ENCODE results near the gene ZCCHC7. TPM values are rescaled to one million over a fixed set of nuclear protein-coding genes. Genes with fewer than 3 reads are reported as not detected.
"Not testable (repeated sequence)": the region's sequence is repeated elsewhere in the genome, so short reads cannot be mapped to it uniquely, and the experiment has no call there.

ZCCHC7 gene
- polyA plus RNA-seq, 3 donors = 20.3 to 28.3 (median 21.8) TPM

- no peak for DNase-seq (ENCODE audit: extremely low read depth in 1 of 11, low read depth in 9 of 11, low spot score in 4 of 11)
Observed at GRCh38 chr9:37374892-37375291, 254.5 kb downstream of the ZCCHC7 start.

GRCh38 chr9:37377688-37378612 lies 257.6 kb downstream of the ZCCHC7 start:
- no peak for DNase-seq (ENCODE audit: extremely low read depth in 1 of 11, low read depth in 9 of 11, low spot score in 4 of 11)

DNA sequence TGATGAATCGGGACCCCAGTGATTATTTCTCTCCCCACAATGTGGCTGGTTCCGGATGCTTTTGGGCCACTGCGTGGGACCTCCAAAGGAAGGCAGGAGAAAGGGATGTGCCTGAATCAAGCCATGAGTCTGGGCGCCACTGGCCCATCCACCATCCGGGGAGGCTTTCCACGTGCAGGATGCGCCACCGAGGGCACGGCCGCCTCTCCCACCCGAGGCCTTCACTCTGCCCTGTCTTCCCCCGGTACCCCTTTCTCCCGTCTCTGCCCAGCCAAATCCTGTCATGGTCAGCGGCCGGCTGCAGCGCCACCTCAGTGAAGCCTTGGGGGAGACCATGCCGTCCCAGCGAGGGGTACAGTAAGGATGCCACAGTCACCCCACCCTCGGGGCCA lies 258.2 kb downstream of the ZCCHC7 start:
- DNase-seq (ENCODE audit: extremely low read depth in 1 of 11, low read depth in 9 of 11, low spot score in 4 of 11) = no peak

GRCh38 chr9:37379835-37380234 lies 259.5 kb downstream of the ZCCHC7 start:
- DNase-seq (ENCODE audit: extremely low read depth in 1 of 11, low read depth in 9 of 11, low spot score in 4 of 11) = no peak

- no peak for DNase-seq (ENCODE audit: extremely low read depth in 1 of 11, low read depth in 9 of 11, low spot score in 4 of 11)
Observed at GRCh38 chr9:37380570-37380969, 260.2 kb downstream of the ZCCHC7 start.

GRCh38 chr9:37381094-37381741 lies 260.8 kb downstream of the ZCCHC7 start:
- no peak for DNase-seq (ENCODE audit: extremely low read depth in 1 of 11, low read depth in 9 of 11, low spot score in 4 of 11)

- no peak for DNase-seq (ENCODE audit: extremely low read depth in 1 of 11, low read depth in 9 of 11, low spot score in 4 of 11)
Observed at GRCh38 chr9:37382161-37382981, 262.0 kb downstream of the ZCCHC7 start.

- DNase-seq (ENCODE audit: extremely low read depth in 1 of 11, low read depth in 9 of 11, low spot score in 4 of 11) = no peak
Observed at GRCh38 chr9:37382982-37383357, 262.6 kb downstream of the ZCCHC7 start.

DNA sequence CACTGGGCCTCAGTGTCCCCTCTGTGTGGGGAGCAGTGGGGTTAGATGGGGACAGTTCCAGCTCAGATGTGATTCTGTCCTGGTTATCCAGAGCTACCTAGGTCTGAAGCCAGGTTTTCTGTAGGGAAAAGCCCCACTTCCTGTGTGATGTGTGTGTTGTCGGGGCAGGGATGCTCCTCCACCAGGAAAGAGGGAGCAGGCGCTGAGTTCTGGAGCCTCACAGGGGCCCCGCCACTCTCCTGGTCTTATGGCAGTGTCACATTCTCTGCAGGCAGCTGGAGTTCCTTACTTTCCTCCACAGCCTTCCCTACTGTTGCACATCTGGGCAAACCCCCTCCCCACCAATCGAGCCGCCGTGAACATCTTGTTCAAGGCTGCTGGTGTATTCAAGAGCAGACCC lies 263.0 kb downstream of the ZCCHC7 start:
- no peak for DNase-seq (ENCODE audit: extremely low read depth in 1 of 11, low read depth in 9 of 11, low spot score in 4 of 11)

- DNase-seq (ENCODE audit: extremely low read depth in 1 of 11, low read depth in 9 of 11, low spot score in 4 of 11) = no peak
Observed at GRCh38 chr9:37383876-37384746, 263.7 kb downstream of the ZCCHC7 start.

DNA sequence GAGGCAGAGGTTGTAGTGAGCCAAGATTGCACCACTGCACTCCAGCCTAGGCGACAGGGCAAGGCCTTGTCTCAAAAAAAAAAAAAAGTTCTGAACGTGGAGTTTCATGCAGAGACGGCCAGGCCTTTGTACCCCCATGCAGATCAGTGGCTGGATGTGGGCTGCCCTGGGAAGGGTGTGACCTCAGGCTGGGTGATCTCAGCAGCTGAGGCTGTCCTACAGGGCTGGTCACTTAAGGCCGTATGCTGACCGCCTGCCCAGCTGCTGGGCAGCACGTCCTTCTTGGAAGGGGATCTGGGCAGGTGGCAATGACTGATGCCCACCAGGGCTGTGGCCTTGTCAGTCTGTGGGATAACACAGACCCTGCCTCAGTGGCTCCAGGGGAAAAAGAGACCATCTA lies 264.9 kb downstream of the ZCCHC7 start:
- no peak for DNase-seq (ENCODE audit: extremely low read depth in 1 of 11, low read depth in 9 of 11, low spot score in 4 of 11)

DNA sequence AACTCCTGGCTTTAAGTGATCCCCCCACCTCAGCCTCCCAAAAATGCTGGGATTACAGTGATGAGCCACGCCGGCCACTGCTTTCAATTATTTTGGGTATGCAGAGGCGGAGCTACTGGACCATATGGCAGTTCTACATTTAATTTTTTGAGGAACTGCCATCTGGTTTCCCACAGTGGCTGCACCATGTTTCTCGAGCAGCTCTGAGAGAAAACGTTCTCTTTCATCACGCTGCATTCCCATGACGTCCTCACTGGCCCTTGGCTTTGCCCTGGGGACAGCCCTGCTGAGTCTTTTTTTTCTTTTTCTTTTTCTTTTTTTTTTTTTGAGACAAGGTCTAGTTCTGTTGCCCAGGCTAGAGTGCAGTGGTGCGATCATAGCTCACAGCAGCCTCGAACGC lies 266.6 kb downstream of the ZCCHC7 start:
- DNase-seq (ENCODE audit: extremely low read depth in 1 of 11, low read depth in 9 of 11, low spot score in 4 of 11) = no peak

DNA sequence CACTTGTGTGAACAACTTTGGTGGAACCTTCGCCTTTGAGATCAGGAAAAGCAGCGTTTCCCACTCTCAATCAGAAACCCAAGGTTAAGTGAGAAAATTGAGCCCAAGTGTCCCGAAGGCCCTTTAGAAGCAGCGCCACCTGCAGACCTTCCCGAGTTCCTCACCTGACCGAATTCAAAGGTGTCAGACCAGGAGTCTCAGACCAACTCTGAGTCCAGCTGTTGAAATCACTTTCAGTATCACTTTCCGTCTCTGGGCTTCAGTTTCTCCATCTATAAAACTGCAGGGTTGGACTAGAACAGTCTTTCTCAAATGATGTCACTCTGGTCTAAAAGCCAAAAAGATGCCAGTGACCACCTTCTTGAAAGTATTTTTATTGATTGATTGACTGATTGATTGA lies 270.4 kb downstream of the ZCCHC7 start:
- DNase-seq (ENCODE audit: extremely low read depth in 1 of 11, low read depth in 9 of 11, low spot score in 4 of 11) = no peak

DNA sequence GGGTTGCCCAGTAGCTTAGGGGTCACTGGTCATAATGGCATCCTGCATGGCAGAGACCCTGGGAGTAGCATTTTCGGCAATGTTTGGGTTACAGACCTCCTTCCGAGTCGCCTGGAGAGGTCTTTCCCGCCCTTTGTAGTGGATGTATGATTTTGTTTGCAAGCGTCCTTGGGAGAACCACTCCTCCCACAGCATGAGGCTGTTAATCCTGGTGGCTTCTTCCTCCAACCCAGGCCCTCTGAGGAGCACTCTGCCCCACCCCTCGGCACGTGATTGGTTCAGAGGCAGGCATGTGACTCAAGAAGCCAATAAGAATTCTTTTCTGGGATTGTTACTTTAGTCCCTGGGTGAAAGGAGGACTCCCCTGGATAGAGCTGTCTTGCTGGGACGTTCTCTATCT lies 271.9 kb downstream of the ZCCHC7 start:
- no peak for DNase-seq (ENCODE audit: extremely low read depth in 1 of 11, low read depth in 9 of 11, low spot score in 4 of 11)

DNA sequence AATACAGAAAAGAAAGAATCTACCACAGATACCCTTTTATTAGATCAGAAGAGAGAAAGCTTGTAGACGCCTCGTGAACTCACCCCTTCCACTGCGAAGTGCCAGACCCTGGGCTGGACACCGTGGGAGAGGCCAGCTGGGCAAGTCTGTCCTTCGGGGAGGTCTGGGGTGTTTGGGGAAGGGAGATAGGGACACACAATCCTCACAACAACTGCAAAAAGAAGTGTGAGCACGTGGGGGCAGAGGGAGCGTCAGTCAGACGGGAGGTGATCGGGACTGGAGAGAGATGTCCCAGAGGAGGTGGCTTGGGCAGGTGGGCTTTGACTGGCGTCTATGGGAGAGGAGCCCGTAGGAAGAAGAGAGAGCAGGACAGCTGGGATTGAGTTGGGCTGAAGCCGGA lies 274.9 kb downstream of the ZCCHC7 start:
- no peak for DNase-seq (ENCODE audit: extremely low read depth in 1 of 11, low read depth in 9 of 11, low spot score in 4 of 11)

- no peak for DNase-seq (ENCODE audit: extremely low read depth in 1 of 11, low read depth in 9 of 11, low spot score in 4 of 11)
Observed at GRCh38 chr9:37395663-37396062, 275.3 kb downstream of the ZCCHC7 start.

- not testable (repeated sequence) for DNase-seq (ENCODE audit: extremely low read depth in 1 of 11, low read depth in 9 of 11, low spot score in 4 of 11)
Observed at GRCh38 chr9:37397948-37398347, 277.6 kb downstream of the ZCCHC7 start.

- no peak for DNase-seq (ENCODE audit: extremely low read depth in 1 of 11, low read depth in 9 of 11, low spot score in 4 of 11)
Observed at GRCh38 chr9:37398464-37399025, 278.2 kb downstream of the ZCCHC7 start.

DNA sequence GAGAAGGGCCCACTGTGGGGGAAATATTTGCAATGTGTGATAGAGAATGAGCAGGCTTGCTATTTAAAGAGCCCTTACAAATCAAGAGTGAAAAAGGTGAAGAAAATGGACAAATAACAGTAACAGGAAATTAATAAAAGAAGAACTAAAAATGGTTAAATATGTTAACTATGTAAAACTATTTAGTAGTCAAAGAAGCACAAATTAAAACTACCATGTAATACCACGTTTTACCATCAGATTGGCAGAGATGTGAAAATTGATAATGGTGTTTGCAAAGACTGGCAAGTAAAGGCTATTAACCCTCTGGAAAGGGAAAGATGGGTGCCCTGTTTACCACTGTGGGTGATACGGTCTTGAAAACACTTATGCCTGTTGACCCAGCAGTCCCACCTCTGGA lies 279.0 kb downstream of the ZCCHC7 start:
- no peak for DNase-seq (ENCODE audit: extremely low read depth in 1 of 11, low read depth in 9 of 11, low spot score in 4 of 11)

Measured in renal cortex interstitium (tissue), 11 donors.